Testis (tissue), 3 donors: ENCODE results near the gene GRK7. TPM values are rescaled to one million over a fixed set of nuclear protein-coding genes. Genes with fewer than 3 reads are reported as not detected.
A peak's percentile ranks its signal among the peaks of the same experiment; 100 is the strongest.
"Not testable (repeated sequence)": the region's sequence is repeated elsewhere in the genome, so short reads cannot be mapped to it uniquely, and the experiment has no call there.

Source experiments
- DNase-seq: peaks from one replicate; pipeline ENCODE4 v3.0.0-alpha.2; 2019
- H3K27ac ChIP-seq, 2 donors: fragments of 200-600 bp; sonication (generic); one replicate each; pipeline ENCODE4 v1.5.1; 2019
- H3K27me3 ChIP-seq: fragments of 200-600 bp; sonication (generic); one replicate; pipeline ENCODE4 v1.5.1; 2019
- H3K36me3 ChIP-seq: fragments of 200-600 bp; sonication (generic); one replicate; pipeline ENCODE4 v1.5.1; 2017; ENCODE audit warnings: low read depth; ENCODE audit errors: missing control alignments
- H3K4me1 ChIP-seq: fragments of 200-600 bp; sonication (generic); one replicate; pipeline ENCODE4 v1.5.1; 2019
- H3K4me3 ChIP-seq, 2 donors: fragments of 200-600 bp; sonication (generic); one replicate each; pipeline ENCODE4 v1.5.1; 2017 to 2019
- H3K9me3 ChIP-seq: fragments of 200-600 bp; sonication (generic); one replicate; pipeline ENCODE4 v1.5.1; 2017
- POLR2A ChIP-seq: fragments of 450-650 bp; IDR thresholded peaks from one replicate; pipeline ENCODE4 v1.6.1; 2017; ENCODE audit warnings: antibody characterized with exemption, mild to moderate bottlenecking, moderate library complexity
- WGBS, 2 donors: methylation state at CpG; one replicate each; pipeline ENCODE4 v1.1.5; 2018; 5-methylcytosine and 5-hydroxymethylcytosine counted together
- intact Hi-C: fragments of 100-400 bp; cut with DNase I; formaldehyde crosslinking; loops from one replicate; pipeline ENCODE4 v1.15.1; 2023; ENCODE audit warnings: low total_unique reads
- polyA plus RNA-seq: library from polyadenylated mRNA; stranded (reverse); fragments of 350-450 nt; fragmentation: Illumina TruSeq; extraction: RNeasy Lipid Tissue Mini Kit (QIAGEN cat#74804); gene quantifications from one replicate; pipeline ENCODE4 v1.2.3, GENCODE V29; 2014; ENCODE audit warnings: low read depth, low replicate concordance; ENCODE audit not compliant: insufficient read depth
- total RNA-seq, 2 donors: library from RNA; depleted of rRNA; stranded (reverse); fragments of >200 nt; gene quantifications; one replicate each; pipeline ENCODE4 v1.2.3, GENCODE V29; 2016
- TF ChIP-seq, protein P1 (sequence below), 3 experiments: fragments of 450-650 bp in 2 of 3; fragments of 200-600 bp in 1 of 3; sonication (generic) in 1 of 3; IDR thresholded peaks; one replicate each; pipeline ENCODE4 v1.5.1; 2016 to 2019; ENCODE audit warnings: antibody characterized with exemption in 3 of 3, mild to moderate bottlenecking in 2 of 3, moderate library complexity in 1 of 3

Gene GRK7
- total and polyA plus RNA-seq, 3 donors from 2014 or later, result 0.12 to 0.31 TPM; not detected in 1

DNA sequence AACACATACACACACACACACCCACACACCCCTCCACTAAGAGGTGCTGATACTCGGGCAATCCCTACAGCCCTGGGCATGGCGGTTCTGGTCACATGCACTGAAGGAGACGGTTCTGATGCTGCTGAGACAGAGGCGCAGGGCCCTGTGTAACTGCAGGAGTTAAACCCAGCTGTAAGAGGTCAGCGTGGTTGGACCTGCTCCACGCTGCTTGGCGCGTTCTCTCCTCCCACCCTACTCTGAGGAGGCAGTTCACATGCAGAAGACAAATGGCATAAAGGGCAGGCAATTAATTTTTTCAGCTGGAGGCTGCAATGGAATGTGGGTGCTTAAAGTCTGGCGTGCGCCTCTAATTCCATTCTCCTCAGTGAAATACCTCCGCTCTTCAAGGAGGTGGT lies 35.2 kb downstream of the GRK7 start:
- no peaks in the 10 kb centered on the region for H3K9me3 ChIP-seq
- no peak overlapping the region for H3K4me3 ChIP-seq
- intact Hi-C loops, result no loop called here
- H3K27ac ChIP-seq, result peak overlapping the region in 1 of 2 donors; percentile 95
- no peaks in the 10 kb centered on the region for H3K36me3 ChIP-seq
- 25 to 26% methylated on average over 11 of the region's 11 CpGs for WGBS, 2 donors
- TF ChIP-seq POLR2A, result no peak
- TF ChIP-seq, protein P1, sequence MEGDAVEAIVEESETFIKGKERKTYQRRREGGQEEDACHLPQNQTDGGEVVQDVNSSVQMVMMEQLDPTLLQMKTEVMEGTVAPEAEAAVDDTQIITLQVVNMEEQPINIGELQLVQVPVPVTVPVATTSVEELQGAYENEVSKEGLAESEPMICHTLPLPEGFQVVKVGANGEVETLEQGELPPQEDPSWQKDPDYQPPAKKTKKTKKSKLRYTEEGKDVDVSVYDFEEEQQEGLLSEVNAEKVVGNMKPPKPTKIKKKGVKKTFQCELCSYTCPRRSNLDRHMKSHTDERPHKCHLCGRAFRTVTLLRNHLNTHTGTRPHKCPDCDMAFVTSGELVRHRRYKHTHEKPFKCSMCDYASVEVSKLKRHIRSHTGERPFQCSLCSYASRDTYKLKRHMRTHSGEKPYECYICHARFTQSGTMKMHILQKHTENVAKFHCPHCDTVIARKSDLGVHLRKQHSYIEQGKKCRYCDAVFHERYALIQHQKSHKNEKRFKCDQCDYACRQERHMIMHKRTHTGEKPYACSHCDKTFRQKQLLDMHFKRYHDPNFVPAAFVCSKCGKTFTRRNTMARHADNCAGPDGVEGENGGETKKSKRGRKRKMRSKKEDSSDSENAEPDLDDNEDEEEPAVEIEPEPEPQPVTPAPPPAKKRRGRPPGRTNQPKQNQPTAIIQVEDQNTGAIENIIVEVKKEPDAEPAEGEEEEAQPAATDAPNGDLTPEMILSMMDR (IDR thresholded peaks at IDR 0.05), result no peak
- DNase-seq, result peak; percentile 70
- peaks cover 25% of the 10 kb centered on the region for H3K4me1 ChIP-seq
- H3K27me3 ChIP-seq, result no peaks in the 10 kb centered on the region

DNA sequence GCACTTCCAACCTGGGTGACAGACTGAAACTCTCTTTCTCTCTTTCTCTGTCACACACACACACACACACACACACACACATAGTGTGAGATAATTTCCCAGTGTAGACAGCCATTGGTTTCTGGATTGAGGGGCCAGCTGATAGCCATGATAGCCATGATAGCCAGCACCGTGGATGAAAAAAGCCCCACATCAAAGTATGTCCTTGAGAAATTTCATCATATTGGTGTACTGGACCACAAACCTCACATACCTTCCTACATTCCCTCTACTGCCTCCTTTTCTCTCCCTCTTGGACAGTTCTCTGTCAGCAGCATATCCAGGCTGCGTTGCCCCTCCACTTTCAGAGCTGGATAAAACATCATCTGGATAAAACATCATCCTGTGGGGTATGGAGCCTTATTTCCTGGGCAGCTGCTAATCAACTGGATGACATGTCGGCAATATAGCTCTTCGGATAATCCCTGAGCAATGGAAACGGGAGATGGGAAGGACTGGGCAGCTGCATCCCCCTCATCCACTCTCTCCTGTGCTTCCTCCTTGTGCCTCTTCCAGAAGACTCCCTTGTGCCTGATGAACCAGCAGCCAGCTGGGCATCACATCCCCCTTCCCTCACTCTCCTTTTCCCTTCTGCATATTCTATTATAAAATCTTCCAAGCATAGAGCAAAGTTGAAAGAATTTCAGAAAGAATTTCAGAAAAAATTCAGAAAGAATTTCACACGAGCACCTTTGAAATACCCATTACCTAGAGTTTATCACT lies 39.3 kb downstream of the GRK7 start:
- WGBS, 2 donors, result 74 to 85% methylated on average over 6 of the region's 6 CpGs
- H3K9me3 ChIP-seq, result no peaks in the 10 kb centered on the region
- no peak for TF ChIP-seq POLR2A
- TF ChIP-seq, protein P1 (IDR thresholded peaks at IDR 0.05), result no peak
- H3K4me1 ChIP-seq, result peaks cover 16% of the 10 kb centered on the region
- H3K36me3 ChIP-seq, result no peaks in the 10 kb centered on the region
- intact Hi-C loops, result no loop called here
- DNase-seq, result no peak
- no peak overlapping the region for H3K4me3 ChIP-seq
- no peak overlapping the region for H3K27ac ChIP-seq
- no peaks in the 10 kb centered on the region for H3K27me3 ChIP-seq

DNA sequence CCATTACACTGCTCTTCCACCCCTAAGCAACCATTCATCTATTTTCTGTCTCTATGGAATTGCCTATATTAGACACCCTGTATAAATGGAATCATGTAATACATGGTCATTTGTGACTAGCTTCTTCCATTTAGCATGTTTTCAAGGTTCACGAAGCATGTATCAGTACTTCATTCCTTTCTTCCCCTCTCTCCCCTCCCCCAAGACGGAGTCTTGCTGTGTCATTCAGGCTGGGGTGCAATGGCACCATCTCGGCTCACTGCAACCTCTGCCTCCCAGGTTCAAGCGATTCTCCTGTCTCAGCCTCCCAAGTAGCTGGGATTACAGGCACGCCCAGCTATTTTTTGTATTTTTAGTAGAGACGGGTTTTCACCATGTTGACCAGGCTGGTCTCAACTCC lies 40.3 kb downstream of the GRK7 start:
- H3K27ac ChIP-seq, intact Hi-C loops, H3K4me3 ChIP-seq, H3K27me3 ChIP-seq, H3K36me3 ChIP-seq, H3K9me3 ChIP-seq, DNase-seq, H3K4me1 ChIP-seq: not testable (repeated sequence)
- WGBS, 2 donors, result 82 to 86% methylated on average over 6 of the region's 6 CpGs

DNA sequence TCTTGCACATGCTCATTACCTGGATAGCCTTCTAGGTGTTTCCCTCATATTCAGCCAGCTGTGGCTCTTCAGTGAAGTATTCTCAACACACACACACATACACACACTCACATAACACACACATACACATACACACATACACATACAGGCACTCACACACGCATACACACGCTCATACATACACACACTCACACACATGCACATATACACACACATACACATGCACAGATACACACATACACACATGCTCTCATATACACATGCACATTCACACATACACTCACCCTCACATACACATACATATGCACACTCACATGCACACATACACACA lies 41.2 kb downstream of the GRK7 start:
- H3K36me3 ChIP-seq, result no peaks in the 10 kb centered on the region
- DNase-seq, result no peak
- H3K4me3 ChIP-seq, result no peak overlapping the region
- TF ChIP-seq, protein P1 (IDR thresholded peaks at IDR 0.05), result no peak
- no peak for TF ChIP-seq POLR2A
- no peaks in the 10 kb centered on the region for H3K27me3 ChIP-seq
- no peak overlapping the region for H3K27ac ChIP-seq
- no peaks in the 10 kb centered on the region for H3K4me1 ChIP-seq
- no peaks in the 10 kb centered on the region for H3K9me3 ChIP-seq
- intact Hi-C loops, result no loop called here
- WGBS, 2 donors, result 84% methylated on average over 2 of the region's 2 CpGs

DNA sequence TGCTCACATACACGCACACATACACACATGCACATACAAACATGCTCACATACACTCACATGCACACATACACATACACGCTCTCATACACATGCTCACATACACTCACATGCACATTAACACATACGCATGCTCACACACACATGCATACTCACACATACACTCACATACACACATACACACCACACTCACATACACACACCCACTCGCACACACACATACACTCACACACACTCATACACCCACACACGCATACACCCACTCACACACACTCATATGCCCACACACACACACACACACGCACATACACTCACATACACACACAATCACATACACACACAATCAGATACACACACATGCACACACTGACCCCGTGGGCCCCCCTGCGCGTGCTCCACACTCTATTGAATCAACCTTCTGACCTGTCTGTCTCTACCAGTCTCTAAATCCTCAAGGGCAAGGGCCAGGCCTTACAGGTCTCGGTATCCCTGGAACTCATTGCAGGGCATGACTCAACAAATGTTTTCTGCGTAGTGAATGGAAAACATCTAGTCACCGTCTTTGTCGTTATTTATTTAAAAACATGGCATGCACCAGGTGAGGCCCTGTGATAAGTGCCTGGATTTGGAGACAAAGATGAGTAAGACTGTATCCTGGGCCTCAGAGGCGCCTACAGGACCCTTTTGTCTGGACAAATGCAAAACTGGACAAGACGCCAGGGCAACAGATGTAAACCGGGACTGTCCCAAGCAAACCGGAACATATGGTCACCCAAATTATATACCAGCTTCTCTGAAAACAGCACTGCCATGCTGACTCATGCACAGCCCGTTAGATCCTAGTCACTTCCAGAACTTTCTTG lies 41.8 kb downstream of the GRK7 start:
- no peak for TF ChIP-seq POLR2A
- TF ChIP-seq, protein P1 (IDR thresholded peaks at IDR 0.05), result no peak
- no peak for DNase-seq
- H3K4me3 ChIP-seq, result no peak overlapping the region
- H3K27me3 ChIP-seq, result no peaks in the 10 kb centered on the region
- H3K9me3 ChIP-seq, result no peaks in the 10 kb centered on the region
- 84 to 85% methylated on average over 18 of the region's 18 CpGs for WGBS, 2 donors
- H3K27ac ChIP-seq, result no peak overlapping the region
- intact Hi-C loops, result no loop called here
- H3K4me1 ChIP-seq, result no peaks in the 10 kb centered on the region
- no peaks in the 10 kb centered on the region for H3K36me3 ChIP-seq
